DMS53 treated with DMSO at 0.1 percent for 48 hours (cell line): ENCODE data around the gene CTBP2.

ENCODE experiments used
- DNase-seq: peaks from one replicate; lab custom pipeline; 2025; ENCODE audit not compliant: unreplicated experiment; lab: John Stamatoyannopoulos, UW

The CTBP2 gene

DNA sequence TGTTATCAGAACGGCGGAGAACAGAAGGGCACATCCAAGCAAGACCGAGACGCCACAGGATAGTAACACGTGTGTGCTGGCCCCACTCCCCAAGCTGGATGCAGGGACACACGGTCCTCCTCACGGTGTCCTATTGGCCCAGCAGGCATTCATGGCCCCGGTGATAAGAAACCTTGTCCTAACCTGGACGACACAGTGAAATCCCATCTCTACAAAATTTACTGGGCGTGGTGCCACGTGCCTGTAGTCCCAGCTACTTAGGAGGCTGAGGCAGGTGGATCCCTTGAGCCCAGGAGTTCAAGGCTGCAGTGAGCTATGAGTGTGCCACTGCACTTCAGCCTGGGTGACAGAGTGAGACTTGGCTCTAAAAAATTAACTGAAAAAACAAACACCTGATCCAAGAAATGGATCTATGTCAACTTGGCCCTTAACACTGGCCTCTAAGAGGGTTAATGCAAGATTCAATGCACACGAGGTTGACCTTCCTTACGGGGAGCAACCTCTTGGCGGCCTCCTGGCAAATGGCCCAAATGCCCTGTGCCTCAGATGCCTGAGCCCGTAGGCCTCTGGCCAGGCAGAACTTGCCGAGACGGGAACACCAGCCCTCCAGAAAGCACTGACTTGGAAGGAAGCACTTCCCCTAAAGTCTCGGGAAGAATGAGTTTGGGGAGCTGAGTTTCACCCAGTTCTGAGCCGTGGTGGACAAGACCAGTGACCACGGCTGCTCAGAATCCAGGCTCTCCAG is 146.1 kb downstream of the CTBP2 start:
- DNase-seq, result no peak

GRCh38 chr10:125013529-125013872 is 146.9 kb downstream of the CTBP2 start:
- DNase-seq, result no peak

- no peak for DNase-seq
These were observed 147.4 kb downstream of the CTBP2 start for GRCh38 chr10:125012851-125013528.

DNA sequence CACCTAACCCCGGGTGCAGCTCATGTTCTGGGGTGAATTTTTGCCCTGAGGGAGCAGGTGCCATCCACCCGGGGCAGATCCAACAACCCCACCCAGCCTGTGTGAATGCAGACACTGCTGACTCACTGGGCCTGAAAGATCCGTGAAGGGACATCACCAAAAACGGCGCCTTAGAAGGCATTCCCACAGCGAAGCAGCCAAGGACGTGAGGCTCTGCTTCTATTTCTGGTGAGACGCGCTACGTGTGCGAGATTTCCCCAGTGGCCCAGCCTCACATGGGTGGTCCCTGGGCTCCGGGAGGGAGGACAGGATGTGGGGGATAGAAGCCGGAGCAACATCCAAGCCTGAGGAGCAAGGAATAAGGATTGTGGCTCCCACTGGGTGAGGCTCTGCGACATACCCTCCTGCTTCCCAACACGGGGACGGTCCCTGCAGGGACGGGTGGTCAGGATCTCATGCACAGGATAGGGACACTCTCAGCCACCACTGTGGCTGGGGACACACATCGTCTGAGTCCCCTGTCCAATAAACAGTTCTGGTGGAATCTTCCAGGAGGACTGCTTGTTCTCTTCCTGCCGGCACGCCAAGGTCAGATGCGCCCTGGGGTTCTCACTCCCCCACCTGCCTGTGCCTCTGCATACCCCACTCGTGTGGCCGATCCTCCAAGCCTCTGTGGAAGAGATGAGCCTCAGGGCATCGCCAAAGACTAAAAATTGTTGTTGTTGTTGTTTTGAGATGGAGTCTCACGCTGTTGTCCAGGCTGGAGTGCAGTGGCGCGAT is 148.2 kb downstream of the CTBP2 start:
- DNase-seq, result no peak

GRCh38 chr10:125011171-125011925 is 149.0 kb downstream of the CTBP2 start:
- no peak for DNase-seq

- no peak for DNase-seq
These were observed 150.0 kb downstream of the CTBP2 start for GRCh38 chr10:125010362-125010761.

DNA sequence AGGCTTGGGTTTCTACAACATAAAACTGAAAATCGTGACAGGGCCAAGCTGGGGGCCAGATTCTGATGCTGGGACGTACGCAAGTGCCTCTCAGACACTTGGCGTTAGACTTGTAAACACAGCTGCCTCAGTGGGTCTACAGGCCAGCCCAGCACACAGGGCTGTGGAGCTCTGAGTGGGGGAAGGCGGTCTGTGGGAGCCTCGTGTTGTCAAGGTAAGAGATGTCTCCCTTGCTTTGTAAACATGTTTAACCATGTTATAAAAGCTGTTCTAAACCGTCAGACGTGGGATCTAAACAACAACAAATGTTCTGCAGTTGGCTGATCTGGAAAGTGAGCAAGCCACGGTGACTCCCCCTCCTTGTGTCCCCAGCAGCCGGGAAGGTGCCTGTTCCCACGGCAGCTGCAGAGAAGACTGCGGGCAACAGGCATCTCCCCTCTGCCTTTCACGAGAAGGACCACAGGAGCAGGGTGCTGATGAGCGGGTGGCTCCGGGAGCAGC is 150.7 kb downstream of the CTBP2 start:
- no peak for DNase-seq

DNA sequence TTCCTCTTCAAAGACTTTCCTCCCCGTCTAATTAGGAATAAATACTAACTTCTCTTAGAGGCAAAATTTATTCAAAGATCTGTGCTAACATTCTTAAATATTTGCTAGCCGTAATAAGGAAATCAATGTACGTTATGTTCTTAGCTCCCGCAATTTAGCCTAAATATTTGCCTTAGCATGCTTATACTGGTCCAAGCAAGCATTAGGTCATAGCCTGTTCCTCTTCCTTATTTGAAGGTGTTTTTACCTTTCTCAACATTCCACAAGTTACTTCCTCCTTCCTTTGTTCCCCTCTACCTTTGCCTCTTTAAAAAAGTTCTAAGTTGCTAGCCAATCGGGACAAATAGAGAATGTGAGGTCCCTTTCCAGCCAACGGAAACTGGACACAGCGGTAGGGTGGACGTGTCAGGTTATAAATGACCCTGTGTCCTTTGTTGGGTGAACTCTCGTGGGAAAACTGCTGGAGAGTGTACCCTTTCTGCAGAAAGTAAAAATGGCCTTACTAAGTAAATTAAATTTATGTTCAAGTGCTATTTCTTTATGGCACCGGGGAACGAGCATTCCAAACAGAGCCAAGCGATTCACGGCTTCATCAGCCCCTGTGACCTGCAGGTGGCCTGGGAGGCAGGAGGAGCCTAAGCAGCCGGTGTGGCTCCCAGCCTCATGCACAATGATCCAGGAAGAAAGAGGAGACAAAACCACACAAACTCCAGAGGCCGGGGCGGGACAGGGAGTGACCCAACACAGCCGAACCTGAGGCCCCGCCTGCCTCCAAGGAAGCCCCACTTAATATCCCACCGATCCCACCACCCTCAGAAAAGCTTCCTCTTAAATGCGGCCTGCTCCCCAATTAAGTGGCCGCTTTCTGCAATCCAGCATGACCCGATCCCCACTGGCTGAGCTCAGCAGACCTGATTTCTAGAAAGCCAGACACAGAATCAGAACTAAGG is 151.4 kb downstream of the CTBP2 start:
- DNase-seq, result no peak

DNA sequence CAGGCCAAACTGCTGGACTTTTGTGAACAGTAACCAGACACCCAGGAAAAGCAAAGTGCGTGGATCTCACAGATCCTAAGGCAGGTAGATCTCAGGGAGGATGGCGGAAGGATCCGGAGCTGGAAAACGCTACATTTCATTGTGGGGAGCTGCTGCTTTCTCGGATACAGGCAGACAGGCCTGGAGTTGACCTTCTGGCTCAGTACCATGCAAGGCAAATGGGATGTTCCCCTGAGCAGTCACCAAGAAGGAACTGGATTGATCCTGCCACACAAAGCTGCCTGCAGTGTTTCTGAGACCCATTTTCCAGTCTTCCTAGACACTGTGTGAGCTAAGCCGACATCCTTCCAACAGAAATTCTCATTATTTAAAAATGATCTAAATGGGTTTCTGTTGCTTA is 152.9 kb downstream of the CTBP2 start:
- DNase-seq, result no peak

DNA sequence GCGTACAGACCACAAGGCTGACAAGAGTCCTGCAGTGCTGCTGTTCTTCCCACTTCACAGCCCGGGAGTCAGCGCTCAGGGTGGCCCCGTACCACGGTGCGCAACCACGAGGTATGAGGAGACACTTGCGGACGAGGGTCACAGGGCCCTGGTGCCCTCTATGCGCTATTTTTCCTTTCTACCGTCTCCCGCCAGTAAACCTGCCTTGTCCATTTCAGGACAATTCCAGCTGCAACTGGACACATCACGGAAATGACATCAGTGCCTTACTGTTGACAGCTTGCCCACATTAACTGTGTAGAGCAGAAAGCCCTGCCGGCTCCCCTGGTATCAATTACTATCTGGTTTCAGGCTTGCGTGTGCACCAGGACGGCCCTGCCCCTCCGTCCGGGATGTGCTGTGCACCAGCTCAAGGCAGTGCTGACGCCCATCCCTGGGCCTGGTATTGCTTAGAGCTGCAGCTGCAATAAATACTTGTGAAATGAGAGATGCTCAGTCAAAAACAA is 153.4 kb downstream of the CTBP2 start:
- DNase-seq, result no peak

GRCh38 chr10:125006188-125006680 is 154.1 kb downstream of the CTBP2 start:
- no peak for DNase-seq

- no peak for DNase-seq
These were observed 154.8 kb downstream of the CTBP2 start for GRCh38 chr10:125005312-125006187.

DNA sequence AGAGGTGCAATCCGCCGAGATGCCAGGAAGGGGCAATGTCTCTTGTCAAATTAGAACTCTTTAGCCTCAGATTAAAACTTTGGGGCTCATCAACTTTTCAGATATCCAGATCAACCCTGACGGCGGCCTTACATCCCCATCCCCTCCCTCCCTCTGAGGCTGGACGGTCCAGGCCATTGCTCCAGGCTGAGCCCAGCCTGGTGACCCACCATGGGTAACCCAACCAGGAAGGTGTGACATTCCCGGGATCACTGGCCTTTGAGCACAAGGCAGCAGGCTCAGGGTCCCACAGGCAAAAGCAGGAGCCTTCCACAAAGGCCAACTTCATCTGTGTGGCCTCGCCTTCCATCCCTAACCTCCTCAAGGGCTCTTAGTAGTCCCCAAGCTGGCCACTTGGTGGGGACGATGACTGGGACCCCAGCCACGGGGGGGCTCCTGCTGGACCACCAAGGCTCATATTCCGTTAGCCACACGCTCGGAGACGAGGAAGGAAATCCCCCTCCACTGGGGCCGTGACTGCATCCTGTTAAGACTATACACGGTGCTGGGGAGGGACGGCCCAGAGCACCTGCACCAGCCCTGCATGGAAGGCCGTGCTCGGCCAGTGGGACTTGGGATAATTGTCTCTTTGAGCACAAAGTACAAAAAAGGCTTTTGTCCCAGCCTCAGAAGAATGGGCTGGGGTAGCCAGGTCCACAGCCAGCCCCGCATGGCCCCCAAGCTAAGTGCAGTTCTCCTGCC is 155.6 kb downstream of the CTBP2 start:
- DNase-seq, result no peak

DNA sequence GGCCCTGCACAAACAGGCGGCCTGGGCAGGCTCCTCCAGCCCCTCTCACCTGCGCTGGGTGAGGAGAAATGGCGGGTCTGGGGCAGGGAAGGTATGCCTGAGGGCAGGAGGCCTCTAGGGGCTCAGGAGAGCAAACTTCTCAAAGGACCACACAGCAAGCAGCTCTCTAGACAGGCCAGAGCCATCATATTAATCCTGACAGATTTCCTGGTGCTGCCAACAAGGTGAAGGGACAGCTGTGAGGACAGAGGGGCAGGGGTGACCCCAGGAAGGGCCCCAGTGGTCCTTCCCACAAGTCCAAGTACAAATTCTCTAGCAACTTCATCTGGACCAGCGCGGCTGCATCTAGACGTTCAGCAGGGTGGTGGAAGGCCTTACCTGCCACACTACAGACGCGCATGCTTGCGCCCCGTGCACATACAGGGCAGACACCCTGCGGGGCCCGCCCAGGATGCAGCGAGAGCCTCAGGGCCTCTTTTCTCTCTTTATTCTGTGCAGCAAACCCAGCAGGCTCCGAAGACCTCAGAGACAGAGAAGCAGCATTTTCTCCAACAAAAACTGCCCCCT is 156.4 kb downstream of the CTBP2 start:
- DNase-seq, result no peak

DNA sequence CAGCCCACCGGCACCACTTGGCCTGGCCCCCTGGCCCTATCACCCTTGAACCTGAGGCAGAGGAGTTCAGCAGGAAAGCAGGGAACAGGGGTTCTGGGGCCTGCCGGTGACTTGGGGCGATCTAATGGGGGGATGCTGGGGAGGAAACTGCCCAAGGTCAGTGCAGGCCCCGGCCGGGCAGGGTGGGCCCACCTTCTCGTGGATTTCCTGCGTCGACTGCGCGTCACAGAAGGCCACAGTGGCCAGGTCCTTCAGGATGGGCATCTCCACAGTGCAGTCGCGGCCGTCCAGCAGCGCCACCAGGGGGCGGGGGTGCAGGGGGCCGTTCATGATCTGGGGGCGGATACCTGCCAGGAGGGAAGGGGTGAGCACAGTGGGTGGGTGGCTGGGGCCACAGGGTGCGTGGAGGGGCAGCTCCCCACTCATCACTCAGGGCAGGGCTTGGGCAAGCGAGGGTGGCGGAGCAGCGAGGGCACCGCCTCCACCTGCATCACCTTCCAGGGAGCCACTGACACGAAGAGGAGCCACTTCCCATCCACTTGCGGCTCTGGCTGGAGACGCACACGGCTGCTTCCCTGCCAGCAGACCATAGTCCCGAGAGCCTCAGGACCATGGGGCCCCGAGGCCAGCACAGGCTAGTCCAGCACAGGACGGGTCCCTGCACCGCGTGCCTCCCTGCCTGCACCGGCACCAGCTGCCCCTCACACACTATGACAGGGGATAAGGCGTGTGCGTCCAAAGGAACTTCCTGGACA is 157.0 kb downstream of the CTBP2 start:
- DNase-seq, result no peak

DNA sequence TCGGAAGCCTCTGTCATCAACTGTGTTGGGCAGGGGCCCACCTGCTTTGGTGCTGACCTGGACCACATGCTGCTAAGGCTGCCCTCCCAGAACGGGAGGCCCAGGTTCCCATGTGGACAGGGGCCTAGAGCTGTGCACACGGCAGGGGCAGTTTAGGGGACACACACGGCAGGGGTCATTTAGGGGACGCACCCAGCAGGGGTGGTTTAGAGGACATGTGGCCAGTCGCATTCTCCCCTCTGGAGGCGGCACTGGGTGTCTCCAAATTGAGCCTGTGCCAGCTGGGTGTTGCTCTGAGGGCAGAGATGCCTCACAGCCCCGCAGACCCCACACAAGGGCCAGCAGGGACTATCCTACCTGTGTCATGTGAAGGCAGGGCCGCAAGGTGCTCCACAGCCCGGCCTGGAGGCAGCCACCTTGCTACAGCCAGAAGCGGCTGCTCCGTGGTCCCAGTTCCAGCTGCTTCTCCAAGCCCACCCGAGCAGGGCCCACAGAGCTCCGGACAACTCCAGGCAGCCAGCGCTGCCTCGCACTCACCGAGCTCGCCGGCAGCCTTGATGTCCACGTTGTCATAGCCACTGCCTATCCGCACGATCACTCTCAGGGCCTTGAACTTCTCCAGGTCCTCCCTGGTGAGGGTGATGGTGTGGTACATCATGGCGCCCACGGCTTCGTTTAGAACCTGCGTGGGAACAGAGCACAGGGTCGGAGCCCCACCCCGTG is 157.8 kb downstream of the CTBP2 start:
- DNase-seq, result no peak
